HepG2 (cell line): Measurements from ENCODE around the gene RNU7-1. TPM values are rescaled to one million over a fixed set of nuclear protein-coding genes. Genes with fewer than 3 reads are reported as not detected.

Source experiments
- CAMTA2 ChIP-seq: sonication (generic); formaldehyde crosslinking; IDR thresholded peaks from 2 replicates; pipeline ENCODE4 v1.4.0; 2020; ENCODE audit warnings: mild to moderate bottlenecking, missing genetic modification reagents, borderline replicate concordance
- FOXK2 ChIP-seq: fragments of 450-650 bp; IDR thresholded peaks from 2 replicates; pipeline ENCODE4 v1.6.1; 2016
- KDM1A ChIP-seq: IDR thresholded peaks from 2 replicates; pipeline ENCODE4 v1.6.1; 2016; ENCODE audit warnings: missing compliant biosample characterization
- PAF1 ChIP-seq: IDR thresholded peaks from 2 replicates; pipeline ENCODE4 v1.6.1; 2016; ENCODE audit warnings: missing genetic modification reagents, missing compliant biosample characterization
- ZNF432 ChIP-seq: sonication (generic); formaldehyde crosslinking; IDR thresholded peaks from 2 replicates; pipeline ENCODE4 v1.5.0; 2020; ENCODE audit warnings: missing genetic modification reagents, mild to moderate bottlenecking, borderline replicate concordance
- ZNF530 ChIP-seq: sonication (generic); formaldehyde crosslinking; IDR thresholded peaks from 2 replicates; pipeline ENCODE4 v1.5.0; 2020; ENCODE audit warnings: low read depth, mild to moderate bottlenecking, missing genetic modification reagents
- polyA plus RNA-seq, 8 experiments: library from polyadenylated mRNA; depleted of rRNA in 3 of 8; stranded (reverse) in 7 of 8; unstranded in 1 of 8; fragments of >200 nt; fragmentation: Illumina TruSeq in 4 of 8; extraction: Trizol in 4 of 8; gene quantifications; 2 replicates each; pipeline versions ENCODE4 v1.2.1 to v1.2.3, GENCODE V29; 2011 to 2016; ENCODE audit warnings: low read depth in 4 of 8, missing spikeins in 1 of 8, mixed read lengths in 1 of 8; ENCODE audit not compliant: insufficient read depth in 1 of 8
- total RNA-seq, 5 experiments: library from RNA; depleted of rRNA; stranded (reverse); fragments of >200 nt; fragmentation: Illumina TruSeq; extraction: Trizol; gene quantifications; 2 replicates each; pipeline ENCODE4 v1.2.3, GENCODE V29; 2016; ENCODE audit warnings: low read depth in 1 of 5
- TF ChIP-seq, protein P1 (sequence below): sonication (generic); formaldehyde crosslinking; IDR thresholded peaks from 2 replicates; pipeline ENCODE4 v1.5.1; 2020; ENCODE audit warnings: mild to moderate bottlenecking, moderate library complexity, missing genetic modification reagents
- TF ChIP-seq, protein P2 (sequence below): sonication (generic); formaldehyde crosslinking; IDR thresholded peaks from 2 replicates; pipeline ENCODE4 v1.8.0; 2022; ENCODE audit warnings: missing genetic modification reagents, mild to moderate bottlenecking, borderline replicate concordance
- TF ChIP-seq, protein P3 (sequence below): IDR thresholded peaks from 2 replicates; pipeline ENCODE4 v1.6.1; 2018; ENCODE audit warnings: missing genetic modification reagents, mild to moderate bottlenecking, missing compliant biosample characterization
- TF ChIP-seq, protein P4 (sequence below): sonication (generic); formaldehyde crosslinking; IDR thresholded peaks from 2 replicates; pipeline ENCODE4 v1.4.0; 2020; ENCODE audit warnings: mild to moderate bottlenecking, missing genetic modification reagents
- TF ChIP-seq, protein P5 (sequence below): sonication (generic); formaldehyde crosslinking; IDR thresholded peaks from 2 replicates; pipeline ENCODE4 v1.4.0; 2020; ENCODE audit warnings: mild to moderate bottlenecking, low read depth, missing genetic modification reagents
- TF ChIP-seq, protein P6 (sequence below): sonication (generic); formaldehyde crosslinking; conservative IDR thresholded peaks from 2 replicates; pipeline ENCODE4 v1.4.0; 2020; ENCODE audit warnings: missing genetic modification reagents
- TF ChIP-seq, protein P7 (sequence below): sonication (generic); formaldehyde crosslinking; IDR thresholded peaks from 2 replicates; pipeline ENCODE4 v1.5.0; 2020; ENCODE audit warnings: missing genetic modification reagents
- TF ChIP-seq, protein P8 (sequence below): conservative IDR thresholded peaks from 2 replicates; pipeline ENCODE4 v1.6.1; 2018; ENCODE audit warnings: missing genetic modification reagents

Gene RNU7-1
- total and polyA plus RNA-seq, 2 of the 13 experiments (the other 11 are each of a cell fraction or from before 2014, with no cell fraction given), result not detected

DNA sequence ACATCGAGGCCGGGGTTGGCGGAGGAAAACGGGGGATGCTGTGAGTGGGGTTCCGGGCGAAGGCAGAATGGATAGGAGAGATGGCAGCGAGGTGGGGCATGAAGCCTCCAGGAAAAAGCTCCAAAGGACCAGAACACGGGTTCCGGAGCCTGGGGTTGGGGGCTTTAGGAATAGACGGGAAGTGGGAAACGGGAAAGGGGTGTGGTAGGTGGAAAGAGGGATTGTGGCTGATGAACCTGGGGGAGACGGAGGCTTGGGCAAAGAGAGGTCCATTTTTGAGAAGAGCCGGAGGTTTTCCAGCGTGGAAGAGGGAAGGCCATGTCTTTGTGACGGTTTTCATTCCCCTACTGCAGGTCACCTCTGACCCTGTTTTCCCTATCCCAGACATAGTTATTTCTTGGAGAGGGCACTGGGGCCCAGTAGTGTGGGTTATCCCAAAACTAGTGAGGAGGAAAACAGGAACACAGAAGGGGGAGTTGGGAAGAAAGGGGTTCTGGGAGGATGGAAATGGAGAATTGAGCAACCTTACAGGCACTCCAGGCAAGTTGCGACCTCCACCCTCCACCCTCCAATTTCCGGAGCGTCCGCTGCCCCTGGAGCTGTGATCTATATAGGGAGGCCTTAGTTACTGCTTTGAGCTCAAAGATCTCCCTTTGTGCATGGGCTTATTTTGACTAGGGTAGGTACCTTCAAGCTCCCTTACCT, 14.8 kb upstream of the RNU7-1 start (continued):
- TF ChIP-seq, protein P1, sequence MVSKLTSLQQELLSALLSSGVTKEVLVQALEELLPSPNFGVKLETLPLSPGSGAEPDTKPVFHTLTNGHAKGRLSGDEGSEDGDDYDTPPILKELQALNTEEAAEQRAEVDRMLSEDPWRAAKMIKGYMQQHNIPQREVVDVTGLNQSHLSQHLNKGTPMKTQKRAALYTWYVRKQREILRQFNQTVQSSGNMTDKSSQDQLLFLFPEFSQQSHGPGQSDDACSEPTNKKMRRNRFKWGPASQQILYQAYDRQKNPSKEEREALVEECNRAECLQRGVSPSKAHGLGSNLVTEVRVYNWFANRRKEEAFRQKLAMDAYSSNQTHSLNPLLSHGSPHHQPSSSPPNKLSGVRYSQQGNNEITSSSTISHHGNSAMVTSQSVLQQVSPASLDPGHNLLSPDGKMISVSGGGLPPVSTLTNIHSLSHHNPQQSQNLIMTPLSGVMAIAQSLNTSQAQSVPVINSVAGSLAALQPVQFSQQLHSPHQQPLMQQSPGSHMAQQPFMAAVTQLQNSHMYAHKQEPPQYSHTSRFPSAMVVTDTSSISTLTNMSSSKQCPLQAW (CRISPR knock-in tag), result peak; percentile 23
- TF ChIP-seq, protein P2, sequence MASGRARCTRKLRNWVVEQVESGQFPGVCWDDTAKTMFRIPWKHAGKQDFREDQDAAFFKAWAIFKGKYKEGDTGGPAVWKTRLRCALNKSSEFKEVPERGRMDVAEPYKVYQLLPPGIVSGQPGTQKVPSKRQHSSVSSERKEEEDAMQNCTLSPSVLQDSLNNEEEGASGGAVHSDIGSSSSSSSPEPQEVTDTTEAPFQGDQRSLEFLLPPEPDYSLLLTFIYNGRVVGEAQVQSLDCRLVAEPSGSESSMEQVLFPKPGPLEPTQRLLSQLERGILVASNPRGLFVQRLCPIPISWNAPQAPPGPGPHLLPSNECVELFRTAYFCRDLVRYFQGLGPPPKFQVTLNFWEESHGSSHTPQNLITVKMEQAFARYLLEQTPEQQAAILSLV (CRISPR knock-in tag), result no peak
- TF ChIP-seq, protein P3, sequence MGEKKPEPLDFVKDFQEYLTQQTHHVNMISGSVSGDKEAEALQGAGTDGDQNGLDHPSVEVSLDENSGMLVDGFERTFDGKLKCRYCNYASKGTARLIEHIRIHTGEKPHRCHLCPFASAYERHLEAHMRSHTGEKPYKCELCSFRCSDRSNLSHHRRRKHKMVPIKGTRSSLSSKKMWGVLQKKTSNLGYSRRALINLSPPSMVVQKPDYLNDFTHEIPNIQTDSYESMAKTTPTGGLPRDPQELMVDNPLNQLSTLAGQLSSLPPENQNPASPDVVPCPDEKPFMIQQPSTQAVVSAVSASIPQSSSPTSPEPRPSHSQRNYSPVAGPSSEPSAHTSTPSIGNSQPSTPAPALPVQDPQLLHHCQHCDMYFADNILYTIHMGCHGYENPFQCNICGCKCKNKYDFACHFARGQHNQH (CRISPR knock-in tag), result no peak
- no peak for TF ChIP-seq CAMTA2 (CRISPR knock-in tag)
- TF ChIP-seq, protein P4, sequence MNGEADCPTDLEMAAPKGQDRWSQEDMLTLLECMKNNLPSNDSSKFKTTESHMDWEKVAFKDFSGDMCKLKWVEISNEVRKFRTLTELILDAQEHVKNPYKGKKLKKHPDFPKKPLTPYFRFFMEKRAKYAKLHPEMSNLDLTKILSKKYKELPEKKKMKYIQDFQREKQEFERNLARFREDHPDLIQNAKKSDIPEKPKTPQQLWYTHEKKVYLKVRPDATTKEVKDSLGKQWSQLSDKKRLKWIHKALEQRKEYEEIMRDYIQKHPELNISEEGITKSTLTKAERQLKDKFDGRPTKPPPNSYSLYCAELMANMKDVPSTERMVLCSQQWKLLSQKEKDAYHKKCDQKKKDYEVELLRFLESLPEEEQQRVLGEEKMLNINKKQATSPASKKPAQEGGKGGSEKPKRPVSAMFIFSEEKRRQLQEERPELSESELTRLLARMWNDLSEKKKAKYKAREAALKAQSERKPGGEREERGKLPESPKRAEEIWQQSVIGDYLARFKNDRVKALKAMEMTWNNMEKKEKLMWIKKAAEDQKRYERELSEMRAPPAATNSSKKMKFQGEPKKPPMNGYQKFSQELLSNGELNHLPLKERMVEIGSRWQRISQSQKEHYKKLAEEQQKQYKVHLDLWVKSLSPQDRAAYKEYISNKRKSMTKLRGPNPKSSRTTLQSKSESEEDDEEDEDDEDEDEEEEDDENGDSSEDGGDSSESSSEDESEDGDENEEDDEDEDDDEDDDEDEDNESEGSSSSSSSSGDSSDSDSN (CRISPR knock-in tag), result peak; percentile 29; the same call in 1 of the 2 replicates
- TF ChIP-seq, protein P5, sequence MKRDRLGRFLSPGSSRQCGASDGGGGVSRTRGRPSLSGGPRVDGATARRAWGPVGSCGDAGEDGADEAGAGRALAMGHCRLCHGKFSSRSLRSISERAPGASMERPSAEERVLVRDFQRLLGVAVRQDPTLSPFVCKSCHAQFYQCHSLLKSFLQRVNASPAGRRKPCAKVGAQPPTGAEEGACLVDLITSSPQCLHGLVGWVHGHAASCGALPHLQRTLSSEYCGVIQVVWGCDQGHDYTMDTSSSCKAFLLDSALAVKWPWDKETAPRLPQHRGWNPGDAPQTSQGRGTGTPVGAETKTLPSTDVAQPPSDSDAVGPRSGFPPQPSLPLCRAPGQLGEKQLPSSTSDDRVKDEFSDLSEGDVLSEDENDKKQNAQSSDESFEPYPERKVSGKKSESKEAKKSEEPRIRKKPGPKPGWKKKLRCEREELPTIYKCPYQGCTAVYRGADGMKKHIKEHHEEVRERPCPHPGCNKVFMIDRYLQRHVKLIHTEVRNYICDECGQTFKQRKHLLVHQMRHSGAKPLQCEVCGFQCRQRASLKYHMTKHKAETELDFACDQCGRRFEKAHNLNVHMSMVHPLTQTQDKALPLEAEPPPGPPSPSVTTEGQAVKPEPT (CRISPR knock-in tag), result no peak
- TF ChIP-seq KDM1A (CRISPR knock-in tag), result no peak
- TF ChIP-seq, protein P6, sequence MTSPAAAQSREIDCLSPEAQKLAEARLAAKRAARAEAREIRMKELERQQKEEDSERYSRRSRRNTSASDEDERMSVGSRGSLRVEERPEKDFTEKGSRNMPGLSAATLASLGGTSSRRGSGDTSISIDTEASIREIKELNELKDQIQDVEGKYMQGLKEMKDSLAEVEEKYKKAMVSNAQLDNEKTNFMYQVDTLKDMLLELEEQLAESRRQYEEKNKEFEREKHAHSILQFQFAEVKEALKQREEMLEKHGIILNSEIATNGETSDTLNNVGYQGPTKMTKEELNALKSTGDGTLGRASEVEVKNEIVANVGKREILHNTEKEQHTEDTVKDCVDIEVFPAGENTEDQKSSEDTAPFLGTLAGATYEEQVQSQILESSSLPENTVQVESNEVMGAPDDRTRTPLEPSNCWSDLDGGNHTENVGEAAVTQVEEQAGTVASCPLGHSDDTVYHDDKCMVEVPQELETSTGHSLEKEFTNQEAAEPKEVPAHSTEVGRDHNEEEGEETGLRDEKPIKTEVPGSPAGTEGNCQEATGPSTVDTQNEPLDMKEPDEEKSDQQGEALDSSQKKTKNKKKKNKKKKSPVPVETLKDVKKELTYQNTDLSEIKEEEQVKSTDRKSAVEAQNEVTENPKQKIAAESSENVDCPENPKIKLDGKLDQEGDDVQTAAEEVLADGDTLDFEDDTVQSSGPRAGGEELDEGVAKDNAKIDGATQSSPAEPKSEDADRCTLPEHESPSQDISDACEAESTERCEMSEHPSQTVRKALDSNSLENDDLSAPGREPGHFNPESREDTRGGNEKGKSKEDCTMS (CRISPR knock-in tag), result no peak
- no peak for TF ChIP-seq ZNF530 (CRISPR knock-in tag)
- TF ChIP-seq, protein P7, sequence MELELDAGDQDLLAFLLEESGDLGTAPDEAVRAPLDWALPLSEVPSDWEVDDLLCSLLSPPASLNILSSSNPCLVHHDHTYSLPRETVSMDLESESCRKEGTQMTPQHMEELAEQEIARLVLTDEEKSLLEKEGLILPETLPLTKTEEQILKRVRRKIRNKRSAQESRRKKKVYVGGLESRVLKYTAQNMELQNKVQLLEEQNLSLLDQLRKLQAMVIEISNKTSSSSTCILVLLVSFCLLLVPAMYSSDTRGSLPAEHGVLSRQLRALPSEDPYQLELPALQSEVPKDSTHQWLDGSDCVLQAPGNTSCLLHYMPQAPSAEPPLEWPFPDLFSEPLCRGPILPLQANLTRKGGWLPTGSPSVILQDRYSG (CRISPR knock-in tag), result no peak
- TF ChIP-seq, protein P8, sequence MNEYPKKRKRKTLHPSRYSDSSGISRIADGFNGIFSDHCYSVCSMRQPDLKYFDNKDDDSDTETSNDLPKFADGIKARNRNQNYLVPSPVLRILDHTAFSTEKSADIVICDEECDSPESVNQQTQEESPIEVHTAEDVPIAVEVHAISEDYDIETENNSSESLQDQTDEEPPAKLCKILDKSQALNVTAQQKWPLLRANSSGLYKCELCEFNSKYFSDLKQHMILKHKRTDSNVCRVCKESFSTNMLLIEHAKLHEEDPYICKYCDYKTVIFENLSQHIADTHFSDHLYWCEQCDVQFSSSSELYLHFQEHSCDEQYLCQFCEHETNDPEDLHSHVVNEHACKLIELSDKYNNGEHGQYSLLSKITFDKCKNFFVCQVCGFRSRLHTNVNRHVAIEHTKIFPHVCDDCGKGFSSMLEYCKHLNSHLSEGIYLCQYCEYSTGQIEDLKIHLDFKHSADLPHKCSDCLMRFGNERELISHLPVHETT (CRISPR knock-in tag), result no peak
- no peak for TF ChIP-seq ZNF432 (CRISPR knock-in tag)
- no peak for TF ChIP-seq PAF1 (CRISPR knock-in tag)
- no peak for TF ChIP-seq FOXK2
